Measurements from ENCODE around the gene ZFP1.

GRCh38 chr16:75216127-75216526 is 67.8 kb downstream of the ZFP1 start:
- no peak for TF ChIP-seq EP300 (IDR thresholded peaks at IDR 0.05)
- TF ChIP-seq, protein P1, sequence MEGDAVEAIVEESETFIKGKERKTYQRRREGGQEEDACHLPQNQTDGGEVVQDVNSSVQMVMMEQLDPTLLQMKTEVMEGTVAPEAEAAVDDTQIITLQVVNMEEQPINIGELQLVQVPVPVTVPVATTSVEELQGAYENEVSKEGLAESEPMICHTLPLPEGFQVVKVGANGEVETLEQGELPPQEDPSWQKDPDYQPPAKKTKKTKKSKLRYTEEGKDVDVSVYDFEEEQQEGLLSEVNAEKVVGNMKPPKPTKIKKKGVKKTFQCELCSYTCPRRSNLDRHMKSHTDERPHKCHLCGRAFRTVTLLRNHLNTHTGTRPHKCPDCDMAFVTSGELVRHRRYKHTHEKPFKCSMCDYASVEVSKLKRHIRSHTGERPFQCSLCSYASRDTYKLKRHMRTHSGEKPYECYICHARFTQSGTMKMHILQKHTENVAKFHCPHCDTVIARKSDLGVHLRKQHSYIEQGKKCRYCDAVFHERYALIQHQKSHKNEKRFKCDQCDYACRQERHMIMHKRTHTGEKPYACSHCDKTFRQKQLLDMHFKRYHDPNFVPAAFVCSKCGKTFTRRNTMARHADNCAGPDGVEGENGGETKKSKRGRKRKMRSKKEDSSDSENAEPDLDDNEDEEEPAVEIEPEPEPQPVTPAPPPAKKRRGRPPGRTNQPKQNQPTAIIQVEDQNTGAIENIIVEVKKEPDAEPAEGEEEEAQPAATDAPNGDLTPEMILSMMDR (IDR thresholded peaks at IDR 0.05): no peak
